ENCODE results near the gene PRR19. TPM values are rescaled to one million over a fixed set of nuclear protein-coding genes. Genes with fewer than 3 reads are reported as not detected.
"Not testable (repeated sequence)": the region's sequence is repeated elsewhere in the genome, so short reads cannot be mapped to it uniquely, and the experiment has no call there.

PRR19 gene
- total and polyA plus RNA-seq, 2 donors (not counting 1 experiment from before 2014, with no cell fraction given), result 0.39 to 0.54 TPM

GRCh38 chr19:42255766-42256745 lies 45.9 kb upstream of the PRR19 start:
- peak overlapping the region; percentile 85 for H3K4me3 Mint-ChIP-seq

GRCh38 chr19:42257842-42258241 lies 44.1 kb upstream of the PRR19 start:
- H3K27me3 Mint-ChIP-seq; H3K36me3 ChIP-seq (replicated peaks in 1 of 2; ENCODE audit: control extremely low read depth in 1 of 2, control insufficient read depth in 1 of 2, extremely low read depth in 1 of 2, insufficient read depth in 2 of 2, low read length in 1 of 2); H3K9me3 Mint-ChIP-seq (ENCODE audit: insufficient read depth); H3K27me3 ChIP-seq (replicated peaks in 1 of 4; ENCODE audit: control extremely low read depth in 1 of 4, control insufficient read depth in 3 of 4, insufficient read depth in 4 of 4, low read length in 3 of 4); H2AFZ ChIP-seq (ENCODE audit: insufficient read depth, low read depth, low read length, poor library complexity, severe bottlenecking); ATAC-seq (ENCODE audit: low read depth); H3K27ac ChIP-seq (ENCODE audit: low read length in 2 of 2); H3K9me3 ChIP-seq (ENCODE audit: control extremely low read depth in 1 of 3, control insufficient read depth in 2 of 3, insufficient read depth in 1 of 3, low read length in 2 of 3); DNase-seq; H3K4me3 Mint-ChIP-seq; H3K4me1 Mint-ChIP-seq; H3K9ac ChIP-seq (ENCODE audit: low read length); H3K4me2 ChIP-seq (replicated peaks; ENCODE audit: low read depth, low read length, poor library complexity, severe bottlenecking); intact Hi-C loops (cut with micrococcal nuclease); H3K27ac Mint-ChIP-seq; H3K4me3 ChIP-seq (ENCODE audit: control extremely low read depth in 1 of 5, extremely low read depth in 1 of 5, insufficient read depth in 1 of 5, low read depth in 2 of 5, low read length in 4 of 5): not testable (repeated sequence)
- Histone ChIP-seq H3K4me1 (ENCODE audit: control insufficient read depth in 2 of 2, insufficient read depth in 2 of 2, low read length in 2 of 2) (peaks cover 11 to 18% of the 10 kb centered on the region in 2 donors), H4K20me1 (ENCODE audit: control insufficient read depth, insufficient read depth, low read length, poor library complexity, severe bottlenecking) (peaks cover 10% of the 10 kb centered on the region), H3K79me2 (ENCODE audit: control insufficient read depth, insufficient read depth, low read length) (peaks cover 18% of the 10 kb centered on the region)
- ChIA-PET POLR2A (interaction anchor here (0.7 to 1.0 kb wide), 4 partner anchors 11 to 45 kb away, joined by 4 to 6 read pairs (median 4); partner anchors contain the start of gene PAFAH1B3), CTCF (interaction anchor here (1.1 to 2.0 kb wide), 3 partner anchors 11 to 38 kb away, joined by 4 to 6 read pairs (median 4); no protein-coding TSS in a partner anchor)
- WGBS (ENCODE audit: insufficient coverage), result 100% methylated on average over 1 of the region's 3 CpGs

More at GRCh38 chr19:42255766-42256745, 45.9 kb upstream of the PRR19 start:
- no peaks in the 10 kb centered on the region for H3K27me3 Mint-ChIP-seq
- POLR2A ChIA-PET, result interaction anchor here (0.7 kb wide), 1 partner anchor 27 kb away, joined by 3 read pairs; no protein-coding TSS in a partner anchor
- CTCF ChIA-PET, result interaction anchor here (1.4 to 1.7 kb wide), 3 partner anchors 11 to 24 kb away, joined by 4 to 5 read pairs (median 5); no protein-coding TSS in a partner anchor
- intact Hi-C loops (cut with micrococcal nuclease), result loop anchor here (1.0 kb wide), 3 partner anchors 12 to 39 kb away; partner anchors contain the start of gene DEDD2
- H3K9ac ChIP-seq (ENCODE audit: low read length), result peak overlapping the region; percentile 95
- whole genome bisulfite sequencing (ENCODE audit: insufficient coverage), result 14% methylated on average over 35 of the region's 38 CpGs
- peaks cover 16% of the 10 kb centered on the region for H4K20me1 ChIP-seq (ENCODE audit: control insufficient read depth, insufficient read depth, low read length, poor library complexity, severe bottlenecking)
- H3K9me3 Mint-ChIP-seq (ENCODE audit: insufficient read depth), result no peaks in the 10 kb centered on the region
- no peak for ATAC-seq (ENCODE audit: low read depth)
- H3K4me1 Mint-ChIP-seq, result peaks cover 24% of the 10 kb centered on the region
- no peaks in the 10 kb centered on the region for H3K36me3 ChIP-seq (replicated peaks in 1 of 2; ENCODE audit: control extremely low read depth in 1 of 2, control insufficient read depth in 1 of 2, extremely low read depth in 1 of 2, insufficient read depth in 2 of 2, low read length in 1 of 2)
- H3K4me1 ChIP-seq (ENCODE audit: control insufficient read depth in 2 of 2, insufficient read depth in 2 of 2, low read length in 2 of 2), result peaks cover 23 to 34% of the 10 kb centered on the region in 2 donors
- peak overlapping the region; percentile 67 for H3K27ac Mint-ChIP-seq
- no peaks in the 10 kb centered on the region for H3K9me3 ChIP-seq (ENCODE audit: control extremely low read depth in 1 of 3, control insufficient read depth in 2 of 3, insufficient read depth in 1 of 3, low read length in 2 of 3)
- peak overlapping the region in 1 of 2 donors; percentile 60 for H3K27ac ChIP-seq (ENCODE audit: low read length in 2 of 2)
- no peak for TF ChIP-seq EZH2 (IDR thresholded peaks at IDR 0.05; ENCODE audit: borderline replicate concordance, insufficient read depth, low read depth, low read length, poor library complexity, severe bottlenecking)
- no peak for TF ChIP-seq CTCF (IDR thresholded peaks at IDR 0.05)
- peak overlapping the region; percentile 36 to 100 (median 97) for H3K4me3 ChIP-seq (ENCODE audit: control extremely low read depth in 1 of 5, extremely low read depth in 1 of 5, insufficient read depth in 1 of 5, low read depth in 2 of 5, low read length in 4 of 5)
- peaks cover 30% of the 10 kb centered on the region for H3K79me2 ChIP-seq (ENCODE audit: control insufficient read depth, insufficient read depth, low read length)
- peaks cover 0 to 4% (median 0%) of the 10 kb centered on the region in 4 experiments for H3K27me3 ChIP-seq (replicated peaks in 1 of 4; ENCODE audit: control extremely low read depth in 1 of 4, control insufficient read depth in 3 of 4, insufficient read depth in 4 of 4, low read length in 3 of 4)
- H2AFZ ChIP-seq (ENCODE audit: insufficient read depth, low read depth, low read length, poor library complexity, severe bottlenecking), result peak overlapping the region; percentile 93
- peak; percentile 56 for DNase-seq
- H3K4me2 ChIP-seq (replicated peaks; ENCODE audit: low read depth, low read length, poor library complexity, severe bottlenecking), result peak overlapping the region; percentile 99

All from B cell (primary cell).